IPS-NIHi11 (cell line): Measurements from ENCODE around the gene DALRD3.
A peak's percentile ranks its signal among the peaks of the same experiment; 100 is the strongest.
"Not testable (repeated sequence)": the region's sequence is repeated elsewhere in the genome, so short reads cannot be mapped to it uniquely, and the experiment has no call there.

Experiments
- DNase-seq: peaks from one replicate; pipeline ENCODE4 v3.0.0; 2012; ENCODE audit warnings: mixed read lengths, low spot score

The DALRD3 gene

GRCh38 chr3:49021813-49022687 lies 3.7 kb upstream of the DALRD3 start, which contains the start of gene NDUFAF3:
TSS of gene NDUFAF3 (plus strand) at chr3:49022121. CDS start at chr3:49022145, 24 bp downstream.
- DNase-seq, result peak; percentile 89

GRCh38 chr3:49021213-49021812 lies 2.9 kb upstream of the DALRD3 start:
- DNase-seq, result peak; percentile 91

GRCh38 chr3:49020330-49021212 lies 2.2 kb upstream of the DALRD3 start:
- peak; percentile 34 for DNase-seq

GRCh38 chr3:49019941-49020329 lies 1.6 kb upstream of the DALRD3 start:
- no peak for DNase-seq

GRCh38 chr3:49018707-49019006 lies 277 bp upstream of the DALRD3 start:
- no peak for DNase-seq

GRCh38 chr3:49017229-49017970 lies 980 bp downstream of the DALRD3 start:
- DNase-seq, result no peak

- no peak for DNase-seq
These were observed 1.8 kb downstream of the DALRD3 start for GRCh38 chr3:49016414-49017228.

- no peak for DNase-seq
These were observed 2.6 kb downstream of the DALRD3 start for GRCh38 chr3:49015765-49016164.

- no peak for DNase-seq
These were observed 3.3 kb downstream of the DALRD3 start for GRCh38 chr3:49015072-49015471.

- peak; percentile 65 for DNase-seq
These were observed 4.4 kb downstream of the DALRD3 start for GRCh38 chr3:49013738-49014660.

- DNase-seq, result no peak
These were observed 5.2 kb downstream of the DALRD3 start for GRCh38 chr3:49013113-49013737.

- DNase-seq, result no peak
These were observed 5.9 kb downstream of the DALRD3 start for GRCh38 chr3:49012441-49013017.

GRCh38 chr3:49009396-49009795 lies 9.0 kb downstream of the DALRD3 start:
- DNase-seq, result no peak

GRCh38 chr3:49008627-49009026 lies 9.8 kb downstream of the DALRD3 start:
- DNase-seq, result not testable (repeated sequence)

- peak; percentile 90 for DNase-seq
These were observed 10.4 kb downstream of the DALRD3 start for GRCh38 chr3:49007771-49008528.

- DNase-seq, result peak; percentile 100
These were observed 11.2 kb downstream of the DALRD3 start, which contains the start of gene WDR6 for GRCh38 chr3:49007068-49007770. TSS of gene WDR6 (plus strand) at chr3:49007391. CDS start at chr3:49007432, 41 bp downstream.

GRCh38 chr3:49006408-49007067 lies 11.8 kb downstream of the DALRD3 start:
- DNase-seq, result no peak
